HG03439 (cell line): ENCODE data around the gene SIGLEC6.
"Not testable (repeated sequence)": the region's sequence is repeated elsewhere in the genome, so short reads cannot be mapped to it uniquely, and the experiment has no call there.

Experiments
- ATAC-seq: cut with Tn5 transposase; IDR thresholded peaks from one replicate; pipeline ENCODE4 v1.9.1; 2021; ENCODE audit warnings: mild to moderate bottlenecking, moderate library complexity; ENCODE audit not compliant: unreplicated experiment

Gene SIGLEC6

DNA sequence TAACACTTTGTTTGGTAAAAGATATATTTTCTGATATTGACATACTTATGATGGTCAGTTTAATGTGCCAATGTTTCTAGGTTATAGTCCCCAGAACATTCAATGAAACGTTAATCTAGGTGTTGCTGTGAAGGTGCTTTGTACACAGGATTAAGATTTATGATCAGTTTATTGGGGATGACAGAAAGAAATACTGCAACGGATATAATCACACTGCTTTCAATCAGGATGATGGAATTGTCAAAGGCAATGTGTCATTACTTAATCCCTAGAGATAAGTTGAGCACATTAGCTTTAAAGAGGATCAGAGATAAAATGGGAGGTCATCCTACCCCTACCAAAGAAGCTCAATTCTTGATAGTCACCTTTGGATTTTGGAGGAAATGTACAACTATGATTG lies 17.5 kb downstream of the SIGLEC6 start:
- ATAC-seq, result no peak

DNA sequence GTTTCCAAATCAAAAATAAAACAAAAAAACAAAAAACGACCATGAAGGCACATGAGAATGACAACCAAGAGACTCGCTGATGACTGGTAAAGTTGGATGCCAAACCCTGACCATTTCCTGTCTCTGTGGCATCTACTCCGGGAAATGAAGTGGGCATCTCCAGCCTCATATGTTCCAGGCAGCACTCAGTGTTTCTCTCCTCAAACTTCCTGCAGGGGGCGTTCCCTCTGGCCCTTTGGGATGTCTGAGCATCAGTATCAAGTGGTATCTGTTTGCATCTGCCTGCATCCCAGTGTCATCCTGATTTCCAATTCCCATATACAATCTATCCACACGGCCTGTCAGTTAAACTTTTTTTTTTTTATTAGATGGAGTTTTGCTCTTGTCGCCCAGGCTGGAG lies 20.1 kb downstream of the SIGLEC6 start:
- no peak for ATAC-seq

DNA sequence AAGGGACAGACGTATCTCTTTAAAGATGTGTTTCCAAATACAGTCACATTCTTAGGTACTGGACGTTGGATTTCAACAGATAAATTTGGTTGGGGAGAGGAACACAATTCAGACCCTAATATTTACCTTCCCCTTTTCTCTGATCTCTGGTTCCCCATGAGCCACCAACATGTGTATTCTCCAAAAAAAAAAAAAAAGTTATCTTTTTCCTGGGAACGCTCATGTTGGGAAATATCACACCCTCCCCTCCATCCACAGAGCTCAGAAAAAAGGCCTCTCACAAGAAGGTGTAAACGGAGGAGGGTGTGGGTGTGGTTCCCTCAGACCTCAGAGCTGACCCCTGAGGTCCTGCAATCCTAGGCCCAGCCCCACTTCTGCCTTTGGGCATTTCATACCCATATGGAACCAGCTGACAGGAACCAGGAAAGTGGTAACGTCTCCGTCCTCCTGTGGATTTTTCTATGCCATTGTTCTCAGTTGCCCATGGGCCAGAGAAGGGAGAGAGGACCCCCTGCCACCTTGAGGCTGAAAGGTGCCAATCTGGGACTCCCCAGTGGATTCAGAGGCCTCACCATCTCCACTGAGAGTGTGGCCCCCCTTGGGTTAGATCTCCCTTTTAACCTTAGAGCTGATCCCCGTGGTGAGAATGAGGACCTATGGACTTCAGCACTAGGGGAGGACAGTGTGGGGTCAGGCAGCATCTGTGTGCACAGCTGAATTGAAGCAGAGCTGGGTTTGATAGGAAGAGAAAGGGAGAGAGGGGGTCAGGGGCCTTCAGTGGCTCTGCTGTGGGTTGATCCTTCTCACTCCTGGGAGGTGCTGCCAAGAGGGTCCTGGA lies 21.4 kb downstream of the SIGLEC6 start:
- no peak for ATAC-seq

DNA sequence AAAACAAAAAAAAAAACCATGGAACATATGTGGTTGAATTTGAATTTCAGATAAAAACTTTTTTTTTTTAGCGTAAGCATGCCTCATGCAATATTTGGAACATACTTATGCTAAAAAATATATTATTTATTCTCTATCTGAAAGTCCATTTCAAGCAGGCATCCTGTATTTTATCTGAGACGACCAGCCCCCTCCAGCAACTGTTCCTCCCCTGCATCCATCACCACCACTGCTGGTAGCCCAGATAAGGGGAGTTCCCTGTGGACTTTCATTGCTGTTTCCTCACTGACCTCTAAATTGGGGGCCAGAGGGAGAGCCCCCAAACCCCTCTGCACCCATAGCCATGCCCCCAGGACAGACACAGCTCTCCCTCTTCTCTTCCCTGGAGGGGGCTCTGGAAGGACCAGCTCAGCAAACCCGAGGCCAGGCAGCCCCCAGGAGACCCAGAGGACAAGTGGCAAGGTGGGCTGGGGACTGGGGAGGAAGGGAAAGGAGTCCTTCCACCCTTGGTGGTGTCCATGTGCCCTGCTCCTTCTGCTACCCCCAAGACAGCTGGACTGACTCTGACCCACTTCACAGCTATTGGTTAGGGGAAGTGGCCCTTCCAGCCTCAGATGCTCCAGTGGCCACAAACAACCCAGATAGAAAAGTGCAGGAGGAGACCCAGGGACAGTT lies 23.3 kb downstream of the SIGLEC6 start:
- no peak for ATAC-seq

DNA sequence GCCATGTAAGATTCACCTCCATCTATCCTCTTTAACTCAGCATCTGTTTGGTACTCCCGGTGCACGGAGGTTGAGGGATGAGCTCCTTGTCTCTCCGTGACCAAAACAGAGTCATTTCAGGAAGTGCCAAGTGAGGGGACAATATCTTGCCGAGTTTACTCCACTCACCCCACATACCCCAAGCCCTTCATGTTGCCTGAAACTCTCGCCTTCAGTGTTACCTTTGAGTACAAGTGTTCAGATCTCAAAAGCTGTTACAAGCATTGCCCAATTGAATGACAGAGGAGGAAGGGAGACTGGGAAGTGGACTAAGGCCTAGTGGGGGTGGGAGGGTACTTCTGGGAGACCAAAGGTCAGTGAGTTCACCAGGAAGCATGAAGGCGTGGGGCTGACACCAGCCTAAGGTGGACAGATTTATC lies 23.8 kb downstream of the SIGLEC6 start:
- ATAC-seq, result no peak

DNA sequence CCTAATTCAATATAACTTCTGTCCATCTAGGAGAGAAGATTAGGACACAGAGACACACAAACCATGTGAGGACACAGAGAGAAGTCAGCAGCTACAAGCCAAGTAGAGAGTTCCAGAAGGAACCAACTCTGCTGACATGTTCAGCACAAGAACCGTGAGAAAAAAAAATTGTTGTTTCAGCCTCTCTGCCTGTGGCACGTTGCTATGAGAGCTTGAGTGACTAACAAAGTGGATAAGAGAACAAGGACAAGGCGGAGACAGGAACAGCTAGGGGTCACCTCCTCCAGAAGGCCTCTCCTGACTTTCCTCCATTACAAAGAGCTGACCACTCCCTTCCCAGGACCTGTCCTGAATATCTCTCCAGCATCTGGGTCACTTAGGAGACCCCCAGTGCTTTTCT lies 24.3 kb downstream of the SIGLEC6 start:
- no peak for ATAC-seq

DNA sequence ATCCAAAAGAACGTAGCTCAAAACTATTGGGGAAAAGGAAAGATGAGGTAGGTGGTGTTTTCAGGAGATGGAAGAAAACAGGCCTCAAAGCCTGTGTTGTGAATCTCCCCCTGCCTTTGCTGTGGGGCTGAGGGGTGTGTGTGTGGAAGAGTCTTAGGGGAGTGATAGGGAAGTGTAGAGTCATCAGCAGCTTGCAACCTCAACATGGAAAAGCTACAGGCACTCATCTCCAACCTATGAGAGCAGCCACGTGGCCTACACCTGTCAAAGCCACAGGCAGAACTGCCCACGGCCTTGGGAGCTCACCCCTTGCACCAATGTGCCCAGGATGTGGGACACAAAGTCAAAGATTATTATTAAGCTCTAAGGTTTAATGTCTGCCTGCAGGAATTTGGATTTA lies 25.6 kb downstream of the SIGLEC6 start:
- ATAC-seq, result no peak

DNA sequence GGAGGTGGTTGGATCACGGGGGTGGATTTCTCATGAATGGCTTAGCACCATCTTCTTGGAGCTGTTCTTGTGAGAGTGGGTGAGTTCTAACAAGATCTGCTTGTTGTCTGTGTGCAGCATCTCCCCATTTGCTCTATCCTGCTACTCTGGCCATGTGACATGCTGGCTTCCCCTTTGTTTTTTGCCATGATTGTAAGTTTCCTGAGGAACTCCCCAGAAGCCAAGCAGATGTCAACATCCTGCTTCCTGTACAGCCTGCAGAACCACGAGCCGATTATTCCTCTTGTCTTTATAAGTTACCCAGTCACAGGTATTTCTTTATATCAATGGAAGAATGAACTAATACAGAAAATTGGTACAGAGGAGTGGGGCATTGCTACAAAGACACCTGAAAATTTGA lies 27.6 kb downstream of the SIGLEC6 start:
- ATAC-seq, result no peak

DNA sequence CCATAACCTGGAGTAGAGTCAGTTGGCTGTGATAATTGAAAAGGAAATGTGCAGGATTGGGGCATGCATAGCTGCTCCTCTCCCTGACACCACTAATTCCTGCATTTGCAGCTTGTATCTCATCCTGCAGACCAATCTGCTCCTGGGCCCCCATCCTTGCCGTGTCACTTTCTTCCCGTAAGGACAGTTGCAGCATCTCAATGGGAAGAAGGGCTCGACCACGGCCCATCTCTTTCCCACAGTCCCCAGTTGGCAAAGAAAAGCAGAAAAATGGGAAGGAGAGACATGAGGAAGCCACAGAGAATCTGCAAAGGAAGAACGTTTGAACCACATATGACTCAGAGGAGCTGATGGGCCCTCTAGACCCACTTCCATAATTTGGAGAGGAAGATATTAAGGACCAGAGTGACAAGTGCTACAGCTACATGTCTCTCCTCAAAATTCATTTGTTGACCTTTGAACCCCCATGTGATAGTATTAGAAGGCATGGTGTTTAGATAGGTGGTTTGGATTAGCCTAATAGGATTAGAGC lies 28.1 kb downstream of the SIGLEC6 start:
- no peak for ATAC-seq

DNA sequence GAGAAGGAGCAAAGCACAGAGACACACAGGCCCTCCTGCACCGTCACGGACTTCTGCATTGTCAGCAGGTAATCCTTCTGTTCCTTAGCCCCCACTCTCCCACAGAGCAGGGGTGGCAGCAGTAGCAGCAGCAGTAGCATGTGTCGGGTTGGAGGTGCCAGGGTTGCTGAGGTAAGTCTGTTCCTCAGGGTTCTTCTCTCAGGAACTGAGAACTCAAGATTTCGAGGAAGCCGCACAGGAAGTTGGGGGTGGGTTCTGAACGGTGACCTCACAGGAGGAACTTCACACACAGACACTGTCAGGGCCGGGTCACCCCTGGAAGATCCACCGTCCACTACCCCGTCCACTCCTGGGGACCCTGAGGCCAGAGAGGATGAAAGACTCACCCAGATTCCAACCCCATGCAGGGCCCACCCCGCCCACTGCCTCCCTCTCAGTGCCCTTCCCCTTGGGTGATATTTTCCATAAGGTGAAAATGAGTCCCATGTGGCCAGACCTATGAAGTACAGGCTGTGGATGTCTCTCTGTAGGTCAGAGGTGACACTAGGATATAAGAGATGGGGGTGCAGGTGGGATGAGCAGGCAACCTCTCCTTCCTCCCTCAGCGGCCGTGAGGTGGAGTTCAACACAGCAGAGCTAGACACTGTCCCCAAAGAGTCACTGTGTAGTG lies 29.7 kb downstream of the SIGLEC6 start, which contains the start of gene SIGLEC12:
SIGLEC12 (minus strand) TSS at position 207 of the 670 bp plus-strand sequence; CDS start at position 140, 67 bp downstream.
- ATAC-seq, result no peak

DNA sequence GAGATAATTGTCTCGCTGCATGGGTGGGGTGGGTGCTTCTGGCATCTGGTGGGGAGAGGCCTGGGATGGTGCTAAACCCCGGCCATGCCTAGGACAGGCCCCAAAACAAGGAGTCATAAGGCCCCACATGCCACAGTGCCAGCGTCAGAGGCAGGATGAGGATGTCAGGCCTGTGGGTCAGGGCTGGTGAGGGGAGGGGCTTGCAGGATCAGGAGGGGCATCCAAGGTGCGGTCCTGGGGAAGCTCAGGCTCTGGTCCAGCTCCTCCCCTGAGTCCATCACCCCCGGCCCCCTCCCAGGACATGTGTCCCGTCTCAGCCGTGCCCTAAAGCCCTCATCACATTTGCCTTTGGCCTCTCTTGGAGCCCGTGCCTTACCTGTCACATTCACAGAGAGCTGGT lies 30.5 kb downstream of the SIGLEC6 start:
- not testable (repeated sequence) for ATAC-seq

DNA sequence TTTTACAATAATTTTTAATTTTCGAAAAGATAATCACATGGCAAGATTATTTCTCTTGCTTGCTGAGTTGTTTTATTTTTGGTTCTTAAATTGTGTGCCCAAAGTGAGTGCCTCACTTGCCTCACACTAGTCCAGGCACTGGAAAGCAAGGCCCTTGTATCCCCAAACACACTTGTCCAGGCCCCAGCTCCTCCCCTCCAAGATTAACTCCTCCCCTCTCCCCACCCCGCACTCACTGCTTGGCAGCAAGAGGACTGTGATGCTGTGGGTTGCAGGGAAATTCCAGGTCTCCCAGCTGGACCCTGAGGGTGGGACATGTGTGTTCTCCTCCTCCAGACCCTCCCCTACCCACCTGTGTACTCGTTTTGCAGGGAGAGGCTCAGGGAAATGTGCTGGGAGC lies 33.8 kb downstream of the SIGLEC6 start:
- no peak for ATAC-seq

DNA sequence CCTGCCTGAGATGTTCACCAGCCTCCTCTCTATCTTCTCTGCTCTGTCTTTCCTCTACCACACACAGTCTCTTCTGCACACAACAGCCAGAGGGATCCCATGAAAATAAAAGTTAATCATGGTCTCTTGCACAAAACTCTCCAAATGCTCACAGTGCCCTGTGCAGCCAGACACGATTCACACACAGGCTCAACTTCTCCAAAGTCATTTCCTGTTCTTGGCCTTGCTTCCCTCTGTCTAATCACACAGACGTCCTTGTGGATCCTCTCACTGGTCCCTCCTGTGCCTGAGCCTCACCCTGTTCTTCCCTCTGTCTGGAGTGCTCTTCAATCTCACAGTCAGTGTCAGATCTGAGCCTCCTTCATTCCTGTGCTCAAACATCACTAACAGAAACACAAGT lies 37.7 kb downstream of the SIGLEC6 start:
- no peak for ATAC-seq

DNA sequence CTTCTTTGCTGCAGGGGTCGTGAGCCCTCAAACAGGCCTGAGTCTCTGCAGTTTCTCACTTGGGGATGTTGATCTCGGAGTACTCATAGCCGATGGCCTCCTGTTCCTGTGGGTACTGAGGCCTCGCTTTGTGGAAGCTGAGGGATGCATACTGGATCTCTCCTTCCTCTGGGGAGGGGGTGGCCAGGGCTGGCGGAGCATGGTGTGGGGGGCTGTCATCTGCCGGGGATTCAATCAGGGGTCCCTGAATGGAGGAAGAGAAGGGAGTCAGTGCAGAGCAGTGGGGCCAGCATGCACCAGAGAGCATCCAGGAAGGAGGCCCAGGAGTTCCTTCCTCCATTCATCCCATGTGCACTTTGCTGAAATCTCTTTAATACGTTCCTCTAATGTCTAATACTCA lies 39.9 kb downstream of the SIGLEC6 start:
- ATAC-seq, result no peak

DNA sequence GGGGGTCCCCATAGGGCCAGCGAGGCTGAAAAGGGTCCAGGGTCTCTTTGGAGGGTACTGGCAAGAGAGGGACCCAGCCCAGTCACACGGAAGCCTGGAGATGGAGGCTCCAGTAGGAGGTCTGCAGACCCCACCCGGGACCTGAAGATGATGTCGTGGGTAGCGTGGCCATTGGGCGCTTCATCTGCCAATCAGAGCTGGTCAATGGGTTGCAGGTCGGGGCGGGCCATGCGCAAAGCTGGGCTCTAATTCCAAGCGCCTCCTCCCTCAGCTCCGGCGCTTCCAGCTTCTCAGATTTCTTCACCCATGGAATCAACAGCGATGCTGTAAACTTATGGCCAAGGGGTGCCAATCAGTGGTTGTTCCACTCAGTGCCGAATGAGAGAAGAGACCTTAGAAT lies 40.8 kb downstream of the SIGLEC6 start:
- no peak for ATAC-seq

DNA sequence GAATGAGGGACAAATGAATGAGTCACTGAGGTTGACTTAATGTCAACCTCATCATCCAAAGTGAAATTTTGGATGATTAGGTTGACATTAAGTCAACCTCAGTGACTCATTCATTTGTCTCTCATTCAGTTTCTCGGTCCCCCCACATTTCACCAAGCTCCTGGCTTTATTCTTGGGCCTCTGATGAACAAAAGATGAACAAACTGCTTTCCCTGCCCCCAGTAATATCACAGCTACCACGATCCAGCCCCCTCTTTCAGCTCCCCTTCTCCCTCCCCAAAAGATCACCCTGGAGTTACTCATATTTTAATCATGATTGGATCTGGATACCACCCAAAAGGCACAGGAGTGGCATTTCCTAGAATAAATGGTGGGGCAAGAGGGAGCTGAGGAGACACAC lies 42.4 kb downstream of the SIGLEC6 start:
- no peak for ATAC-seq

DNA sequence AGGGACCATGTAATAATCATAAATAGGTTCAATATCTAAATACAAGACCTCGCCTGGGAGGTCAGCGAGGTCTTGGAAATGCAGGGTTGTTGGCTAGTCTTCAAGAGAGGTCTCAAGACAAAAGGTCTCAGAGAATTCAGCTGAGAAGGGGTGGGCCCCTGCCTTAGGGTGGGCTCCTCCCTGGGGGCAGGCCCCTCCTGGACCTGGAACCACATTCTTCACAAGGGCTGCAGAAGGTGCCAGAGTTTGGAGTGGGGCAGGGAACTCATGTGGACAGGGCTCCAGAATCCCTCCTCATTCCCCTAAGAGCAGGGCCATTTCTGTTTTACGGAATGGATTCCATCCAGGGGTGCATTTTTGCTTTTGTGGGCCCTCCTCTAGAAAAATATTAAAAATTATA lies 43.0 kb downstream of the SIGLEC6 start:
- ATAC-seq, result no peak

DNA sequence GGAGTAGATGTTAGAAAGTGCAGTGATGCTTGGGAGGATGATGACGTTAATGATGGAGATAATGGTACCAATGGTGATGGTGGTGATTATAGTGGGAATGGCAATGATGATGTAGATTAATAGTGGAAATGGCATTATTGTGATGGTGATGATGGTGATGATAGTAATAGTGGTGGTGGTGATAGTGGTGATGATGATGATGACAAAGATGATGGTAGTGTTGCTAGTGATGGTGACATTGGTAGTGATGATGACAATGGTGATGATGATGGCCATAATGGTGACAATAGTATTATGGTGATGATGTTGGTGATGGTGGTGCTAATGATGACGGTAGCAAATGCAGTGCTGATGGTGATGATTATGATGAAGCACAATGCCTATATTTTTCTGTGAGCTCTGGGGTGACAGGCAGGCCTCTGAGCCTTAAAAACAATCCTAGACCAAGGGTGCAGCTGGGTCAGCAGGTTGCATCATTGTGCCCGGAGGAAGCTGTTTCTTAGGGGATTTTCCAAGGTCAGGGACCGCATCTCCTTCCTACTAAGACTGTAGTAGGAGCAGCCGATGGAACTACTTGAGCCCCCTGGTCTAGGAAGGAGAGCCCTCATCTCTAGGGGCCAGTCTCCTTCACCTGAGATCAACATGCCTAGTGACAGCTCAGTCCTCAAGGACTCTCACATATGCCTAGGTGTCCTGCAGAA lies 45.4 kb downstream of the SIGLEC6 start:
- no peak for ATAC-seq

DNA sequence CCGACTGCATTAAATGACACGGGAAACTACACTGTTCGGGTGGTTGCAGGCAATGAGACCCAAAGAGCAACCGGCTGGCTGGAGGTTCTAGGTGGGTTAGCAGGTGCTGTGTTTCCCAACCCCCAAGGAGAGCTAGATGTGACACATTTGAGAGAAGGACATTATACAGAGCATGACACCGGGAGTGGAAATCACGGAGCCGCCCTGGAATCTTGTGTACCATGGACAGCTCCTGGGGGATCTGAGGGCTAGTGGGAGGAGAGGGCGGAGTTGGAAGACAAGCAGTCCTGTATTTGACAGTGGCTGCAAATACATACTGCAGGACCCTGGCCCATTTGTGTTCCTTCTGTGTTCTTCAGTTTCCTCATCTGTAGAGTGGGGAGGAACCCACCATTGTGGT lies 50.9 kb downstream of the SIGLEC6 start:
- ATAC-seq, result no peak

DNA sequence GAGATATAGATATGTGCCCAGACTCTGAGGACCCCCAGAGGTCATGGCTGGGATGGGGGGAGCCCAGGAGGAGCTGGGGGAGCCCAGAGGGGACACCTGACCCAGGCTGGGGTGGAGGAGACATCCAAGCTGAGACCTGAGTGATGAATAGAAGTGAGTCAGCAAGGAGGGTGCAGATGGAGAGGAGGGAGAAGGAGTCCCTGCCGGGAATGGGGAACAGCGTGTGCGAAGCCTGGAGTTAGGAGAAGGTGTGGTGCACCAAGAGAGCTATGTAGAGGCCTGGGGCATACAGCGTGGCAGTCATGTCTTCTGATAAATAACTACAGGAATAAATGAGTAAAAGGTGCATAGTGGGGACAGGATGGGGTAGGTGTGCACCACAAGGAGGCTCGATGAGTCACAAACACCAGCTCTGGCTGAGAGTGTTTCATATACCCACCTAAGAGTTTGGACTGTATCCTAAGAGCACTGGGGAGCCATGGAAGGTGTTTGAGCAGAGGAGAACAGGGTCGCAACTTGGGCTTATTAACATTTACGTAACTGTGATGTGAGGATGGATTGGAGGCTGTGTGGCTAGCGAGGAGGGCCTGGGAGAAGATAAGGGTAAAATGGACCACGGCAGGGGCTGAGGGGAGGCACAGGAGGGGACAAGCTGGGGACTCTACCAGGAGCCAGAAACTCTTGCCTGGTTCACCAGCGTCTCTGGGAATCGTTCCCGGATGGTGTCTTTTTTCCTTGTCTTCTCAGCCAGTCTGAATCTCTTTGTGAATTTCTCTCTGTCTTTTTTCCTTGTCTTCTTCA lies 51.7 kb downstream of the SIGLEC6 start:
- no peak for ATAC-seq
